Lower leg skin (tissue), 3 donors: ENCODE data around the gene SIGLEC1.

Experiments
- CTCF ChIP-seq, 3 donors: fragments of 450-650 bp; IDR thresholded peaks; one replicate each; pipeline ENCODE4 v1.5.1; 2016; ENCODE audit warnings: antibody characterized with exemption in 3 of 3, mild to moderate bottlenecking in 3 of 3, moderate library complexity in 2 of 3
- POLR2A ChIP-seq, 2 donors: fragments of 450-650 bp; IDR thresholded peaks; one replicate each; pipeline ENCODE4 v1.6.1; 2016 to 2017; ENCODE audit warnings: antibody characterized with exemption in 2 of 2, mild to moderate bottlenecking in 1 of 2, moderate library complexity in 1 of 2

- TF ChIP-seq POLR2A (IDR thresholded peaks at IDR 0.05), result no peak
- no peak for TF ChIP-seq CTCF (IDR thresholded peaks at IDR 0.05)
These were observed 39.0 kb downstream of the SIGLEC1 start for GRCh38 chr20:3673221-3674070.
